HG02798 (cell line): ENCODE data around the gene DICER1.
"Not testable (repeated sequence)": the region's sequence is repeated elsewhere in the genome, so short reads cannot be mapped to it uniquely, and the experiment has no call there.

Experiments
- ATAC-seq: cut with Tn5 transposase; IDR thresholded peaks from one replicate; pipeline ENCODE4 v1.9.1; 2021; ENCODE audit warnings: mild to moderate bottlenecking; ENCODE audit not compliant: unreplicated experiment, poor library complexity

Gene DICER1

GRCh38 chr14:95185033-95185766, 27.9 kb upstream of the DICER1 start:
- no peak for ATAC-seq

- no peak for ATAC-seq
Measured at GRCh38 chr14:95184413-95184790, 27.1 kb upstream of the DICER1 start.

- ATAC-seq, result peak; percentile 56
Measured at GRCh38 chr14:95183532-95184412, 26.4 kb upstream of the DICER1 start.

- no peak for ATAC-seq
Measured at GRCh38 chr14:95183082-95183481, 25.8 kb upstream of the DICER1 start.

GRCh38 chr14:95182379-95182778, 25.1 kb upstream of the DICER1 start:
- no peak for ATAC-seq

- no peak for ATAC-seq
Measured at GRCh38 chr14:95180966-95181741, 23.8 kb upstream of the DICER1 start.

GRCh38 chr14:95175670-95176069, 18.3 kb upstream of the DICER1 start:
- ATAC-seq, result not testable (repeated sequence)

GRCh38 chr14:95174184-95174792, 17.0 kb upstream of the DICER1 start:
- ATAC-seq, result no peak

- ATAC-seq, result no peak
Measured at GRCh38 chr14:95173518-95173917, 16.2 kb upstream of the DICER1 start.

- ATAC-seq, result no peak
Measured at GRCh38 chr14:95167177-95167576, 9.8 kb upstream of the DICER1 start.

GRCh38 chr14:95165517-95165916, 8.2 kb upstream of the DICER1 start:
- ATAC-seq, result no peak

GRCh38 chr14:95164506-95164905, 7.2 kb upstream of the DICER1 start:
- no peak for ATAC-seq

- no peak for ATAC-seq
Measured at GRCh38 chr14:95163666-95164065, 6.3 kb upstream of the DICER1 start.

GRCh38 chr14:95163132-95163531, 5.8 kb upstream of the DICER1 start:
- no peak for ATAC-seq

- no peak for ATAC-seq
Measured at GRCh38 chr14:95162641-95163040, 5.3 kb upstream of the DICER1 start.

- peak; percentile 34 for ATAC-seq
Measured at GRCh38 chr14:95157048-95157326, 342 bp downstream of the DICER1 start.

- ATAC-seq, result peak; percentile 25
Measured at GRCh38 chr14:95156161-95157047, 925 bp downstream of the DICER1 start.

- ATAC-seq, result no peak
Measured at GRCh38 chr14:95155045-95155444, 2.3 kb downstream of the DICER1 start.

GRCh38 chr14:95153866-95154265, 3.5 kb downstream of the DICER1 start:
- ATAC-seq, result no peak

- no peak for ATAC-seq
Measured at GRCh38 chr14:95151561-95151960, 5.8 kb downstream of the DICER1 start.
